GM18519 (cell line): Measurements from ENCODE around the gene CPD.
"Not testable (repeated sequence)": the region's sequence is repeated elsewhere in the genome, so short reads cannot be mapped to it uniquely, and the experiment has no call there.

ENCODE experiments used
- ATAC-seq: cut with Tn5 transposase; IDR thresholded peaks from one replicate; pipeline ENCODE4 v1.9.1; 2021; ENCODE audit warnings: mild to moderate bottlenecking, moderate library complexity; ENCODE audit not compliant: unreplicated experiment, low FRiP score

The CPD gene

GRCh38 chr17:30378825-30379302 is at the start of gene CPD:
TSS of gene CPD (plus strand) at chr17:30378927. CDS start at chr17:30378981, 54 bp downstream.
- ATAC-seq: peak; percentile 57

GRCh38 chr17:30332057-30332542 is 46.6 kb upstream of the CPD start:
- ATAC-seq: no peak

GRCh38 chr17:30333503-30334360 is 45.0 kb upstream of the CPD start, which contains the start of gene TMIGD1:
TSS of gene TMIGD1 (minus strand) at chr17:30334057. CDS start at chr17:30332133, 1,924 bp downstream.
- no peak for ATAC-seq

GRCh38 chr17:30334421-30334820 is 44.3 kb upstream of the CPD start:
- no peak for ATAC-seq

GRCh38 chr17:30336369-30337171 is 42.2 kb upstream of the CPD start:
- no peak for ATAC-seq

GRCh38 chr17:30337393-30337999 is 41.2 kb upstream of the CPD start:
- ATAC-seq: no peak

- no peak for ATAC-seq
Measured at GRCh38 chr17:30339086-30339485, 39.6 kb upstream of the CPD start.

- no peak for ATAC-seq
Measured at GRCh38 chr17:30340801-30341356, 37.8 kb upstream of the CPD start.

- ATAC-seq: no peak
Measured at GRCh38 chr17:30341703-30342249, 37.0 kb upstream of the CPD start.

- ATAC-seq: not testable (repeated sequence)
Measured at GRCh38 chr17:30343244-30343643, 35.5 kb upstream of the CPD start.

GRCh38 chr17:30343796-30344195 is 34.9 kb upstream of the CPD start:
- no peak for ATAC-seq

- no peak for ATAC-seq
Measured at GRCh38 chr17:30344283-30345088, 34.2 kb upstream of the CPD start.

- no peak for ATAC-seq
Measured at GRCh38 chr17:30345089-30345433, 33.7 kb upstream of the CPD start.

GRCh38 chr17:30345527-30346075 is 33.1 kb upstream of the CPD start:
- ATAC-seq: no peak

- no peak for ATAC-seq
Measured at GRCh38 chr17:30346221-30346795, 32.4 kb upstream of the CPD start.

- no peak for ATAC-seq
Measured at GRCh38 chr17:30347488-30347887, 31.2 kb upstream of the CPD start.

- no peak for ATAC-seq
Measured at GRCh38 chr17:30349252-30349651, 29.5 kb upstream of the CPD start.

- ATAC-seq: not testable (repeated sequence)
Measured at GRCh38 chr17:30351263-30351662, 27.5 kb upstream of the CPD start.

- ATAC-seq: no peak
Measured at GRCh38 chr17:30351735-30352134, 27.0 kb upstream of the CPD start.
